NOMO-1 treated with DMSO at 0.1 percent for 48 hours (cell line): ENCODE data around the gene ZNF620.
"Not testable (repeated sequence)": the region's sequence is repeated elsewhere in the genome, so short reads cannot be mapped to it uniquely, and the experiment has no call there.

Experiments
- DNase-seq: peaks from one replicate; lab custom pipeline; 2025; ENCODE audit not compliant: unreplicated experiment; lab: John Stamatoyannopoulos, UW

Gene ZNF620

GRCh38 chr3:40499952-40500351 lies 5.9 kb upstream of the ZNF620 start:
- DNase-seq, result no peak

DNA sequence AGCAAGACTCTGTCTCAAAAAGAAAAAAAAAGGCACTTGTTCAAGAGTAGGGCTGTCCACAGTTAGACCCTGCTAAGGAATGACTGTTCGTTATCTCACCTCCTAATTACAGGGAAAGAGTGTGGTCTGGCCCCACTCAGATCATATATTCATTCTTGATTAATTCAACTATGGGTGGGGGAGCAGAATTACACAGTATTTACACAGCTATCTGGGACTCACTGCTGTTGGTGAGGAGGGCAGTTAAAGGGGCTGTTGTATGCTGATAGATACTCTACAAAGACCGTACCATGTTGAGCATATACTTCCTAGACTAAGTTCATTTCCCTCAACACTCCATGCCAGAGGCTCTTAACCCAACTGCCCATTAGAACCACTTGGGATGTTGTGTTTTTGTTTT lies 3.8 kb upstream of the ZNF620 start:
- no peak for DNase-seq

DNA sequence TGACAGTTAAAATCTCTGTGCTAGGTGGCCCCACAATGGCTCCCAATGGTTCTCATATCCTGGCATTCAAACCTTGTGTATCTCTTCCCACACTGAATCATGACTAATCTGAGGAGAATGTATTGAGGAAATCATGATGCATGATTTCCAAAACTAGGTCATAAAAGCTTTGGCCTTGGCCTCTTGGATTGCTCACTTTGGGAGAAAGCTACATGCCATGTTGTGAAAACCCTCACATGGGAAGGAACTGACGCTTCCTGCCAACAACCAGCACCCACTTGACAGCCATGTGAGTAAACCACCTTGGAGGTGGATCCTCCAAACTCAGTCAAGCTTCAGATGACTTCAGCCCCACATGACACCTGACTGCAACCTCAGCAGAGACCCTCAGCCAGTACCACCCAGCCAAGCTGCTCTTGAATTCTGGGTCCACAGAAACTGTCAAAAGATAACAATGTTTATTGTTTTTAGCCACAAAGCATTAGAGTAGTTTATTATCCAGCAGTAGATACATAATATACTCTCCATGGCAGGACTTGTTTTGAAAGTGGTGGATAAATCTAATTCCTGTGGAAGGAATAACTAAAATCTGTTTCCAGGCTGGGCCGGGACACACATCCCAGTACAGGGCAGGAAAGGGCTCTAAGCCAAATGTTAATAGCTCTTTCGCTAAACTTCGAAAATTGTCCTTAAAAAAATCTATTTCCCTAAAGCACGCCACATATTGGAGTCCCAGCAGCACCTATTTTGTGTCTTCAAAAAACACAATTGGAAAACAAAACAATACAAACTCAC lies 1.0 kb upstream of the ZNF620 start:
- no peak for DNase-seq

DNA sequence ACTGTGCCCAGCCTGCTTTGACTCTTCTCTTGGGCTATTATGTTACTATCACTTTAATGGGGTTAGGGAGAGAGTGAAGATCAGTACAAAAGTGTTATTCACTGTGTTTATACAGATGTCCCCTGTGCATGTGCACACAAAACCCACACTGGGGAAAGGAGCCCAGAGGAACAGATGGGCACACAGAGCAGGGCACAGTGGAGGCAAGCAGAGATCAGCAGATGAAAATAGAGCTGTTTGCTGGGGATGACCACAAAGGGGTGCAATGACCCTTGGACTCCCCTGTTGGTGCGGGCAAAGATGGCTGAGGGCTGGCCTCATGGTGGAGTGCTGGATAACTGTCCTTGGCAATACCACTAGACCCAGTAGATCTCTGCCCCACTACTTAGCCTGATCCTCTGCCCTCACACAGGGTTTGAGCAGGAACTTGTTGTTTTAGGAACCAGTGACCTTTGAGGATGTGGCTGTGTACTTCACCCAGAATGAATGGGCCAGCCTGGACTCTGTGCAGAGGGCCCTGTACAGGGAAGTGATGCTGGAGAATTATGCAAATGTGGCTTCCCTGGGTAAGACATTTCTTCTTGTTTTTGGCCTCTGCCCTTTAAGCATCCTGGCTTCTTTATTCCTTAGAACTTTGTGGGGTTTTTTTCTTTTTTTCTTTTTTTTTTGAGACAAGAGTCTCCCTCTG lies 5.3 kb downstream of the ZNF620 start:
- DNase-seq, result no peak

DNA sequence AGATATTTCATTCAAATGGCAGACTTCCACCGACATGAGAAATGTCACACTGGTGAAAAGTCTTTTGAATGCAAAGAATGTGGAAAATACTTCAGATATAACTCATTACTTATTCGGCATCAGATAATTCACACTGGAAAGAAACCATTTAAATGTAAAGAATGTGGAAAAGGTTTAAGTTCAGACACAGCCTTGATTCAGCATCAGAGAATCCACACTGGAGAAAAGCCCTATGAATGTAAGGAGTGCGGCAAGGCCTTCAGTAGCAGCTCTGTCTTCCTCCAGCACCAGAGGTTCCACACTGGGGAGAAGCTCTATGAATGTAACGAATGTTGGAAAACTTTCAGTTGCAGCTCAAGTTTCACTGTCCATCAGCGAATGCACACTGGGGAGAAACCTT lies 10.4 kb downstream of the ZNF620 start:
- no peak for DNase-seq

DNA sequence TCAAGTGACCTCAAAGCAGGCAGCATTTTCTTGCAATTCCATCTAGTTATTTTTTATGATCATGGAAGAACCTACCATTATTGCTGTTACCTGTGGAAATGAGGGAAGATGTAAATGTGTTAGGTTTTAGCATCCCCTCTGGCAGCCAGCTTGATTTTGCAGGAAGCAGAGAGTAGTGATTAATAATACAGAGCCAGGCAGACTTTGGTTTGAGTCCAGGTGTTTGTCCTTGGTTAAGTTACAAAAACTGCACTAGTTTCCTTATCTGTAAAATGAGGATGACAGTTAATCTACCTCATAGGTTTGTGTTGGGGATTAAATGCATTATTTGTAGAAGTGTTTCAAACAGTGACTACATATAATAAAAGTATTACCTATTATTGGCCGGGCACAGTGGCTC lies 12.2 kb downstream of the ZNF620 start:
- no peak for DNase-seq

GRCh38 chr3:40518848-40519247 lies 13.0 kb downstream of the ZNF620 start:
- DNase-seq, result no peak

- DNase-seq, result no peak
Measured at GRCh38 chr3:40521254-40521653, 15.4 kb downstream of the ZNF620 start.

- DNase-seq, result no peak
Measured at GRCh38 chr3:40523781-40524180, 17.9 kb downstream of the ZNF620 start.

GRCh38 chr3:40524222-40524567 lies 18.4 kb downstream of the ZNF620 start:
- DNase-seq, result peak; percentile 19

- DNase-seq, result peak; percentile 83
Measured at GRCh38 chr3:40524568-40525285, 18.9 kb downstream of the ZNF620 start, which contains the start of gene ZNF621. Gene ZNF621, plus strand, starts transcription at chr3:40524960. Its CDS starts 881 bp downstream, at chr3:40525841.

GRCh38 chr3:40528426-40528825 lies 22.6 kb downstream of the ZNF620 start:
- no peak for DNase-seq

DNA sequence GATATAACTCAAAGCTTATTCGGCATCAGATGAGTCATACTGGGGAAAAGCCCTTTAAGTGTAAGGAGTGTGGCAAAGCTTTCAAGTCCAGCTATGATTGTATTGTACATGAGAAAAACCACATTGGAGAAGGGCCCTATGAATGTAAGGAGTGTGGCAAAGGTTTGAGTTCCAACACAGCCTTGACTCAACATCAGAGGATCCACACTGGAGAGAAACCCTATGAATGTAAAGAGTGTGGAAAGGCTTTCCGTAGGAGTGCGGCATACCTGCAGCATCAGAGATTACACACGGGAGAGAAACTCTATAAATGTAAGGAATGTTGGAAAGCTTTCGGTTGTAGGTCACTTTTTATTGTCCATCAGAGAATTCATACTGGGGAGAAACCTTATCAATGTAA lies 26.4 kb downstream of the ZNF620 start:
- DNase-seq, result no peak

DNA sequence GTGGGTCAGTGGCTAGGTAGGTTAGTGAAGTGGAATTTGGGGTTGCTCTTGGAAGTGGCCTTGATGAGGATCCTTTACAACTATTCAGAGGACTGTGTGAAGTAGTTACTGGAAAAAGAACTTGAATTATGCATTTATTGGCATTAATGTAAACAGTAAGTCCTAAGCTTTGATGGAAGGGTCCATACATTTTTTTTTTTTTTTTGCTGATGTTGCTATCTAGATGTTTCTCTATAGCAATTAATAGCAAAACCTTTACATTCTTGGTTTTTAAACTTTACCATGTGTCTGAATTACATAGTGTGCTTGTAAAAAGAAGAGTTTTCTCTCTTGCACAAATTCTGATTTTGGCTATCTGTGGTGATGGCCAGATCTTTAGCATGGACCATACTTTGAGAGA lies 28.4 kb downstream of the ZNF620 start:
- DNase-seq, result no peak

GRCh38 chr3:40546816-40547215 lies 41.0 kb downstream of the ZNF620 start:
- no peak for DNase-seq

- no peak for DNase-seq
Measured at GRCh38 chr3:40550167-40550566, 44.3 kb downstream of the ZNF620 start.

- no peak for DNase-seq
Measured at GRCh38 chr3:40557575-40558161, 51.8 kb downstream of the ZNF620 start.

DNA sequence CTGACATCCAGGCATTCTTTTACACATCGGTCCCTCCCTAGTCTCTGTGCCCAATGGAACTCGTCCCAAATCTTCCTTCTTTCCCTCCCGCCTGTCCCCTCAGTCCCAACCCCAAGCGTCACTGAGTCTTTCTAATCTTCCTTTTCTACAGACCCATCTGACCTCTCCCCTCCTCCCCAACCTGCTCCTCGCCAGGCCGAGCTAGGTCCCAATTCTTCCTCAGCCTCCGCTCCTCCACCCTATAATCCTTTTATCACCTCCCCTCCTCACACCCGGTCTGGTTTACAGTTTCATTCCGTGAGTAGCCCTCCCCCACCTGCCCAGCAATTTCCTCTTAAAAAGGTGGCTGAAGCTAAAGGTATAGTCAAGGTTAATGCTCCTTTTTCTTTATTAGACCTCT lies 56.6 kb downstream of the ZNF620 start:
- DNase-seq, result not testable (repeated sequence)

- not testable (repeated sequence) for DNase-seq
Measured at GRCh38 chr3:40565629-40566028, 59.8 kb downstream of the ZNF620 start.

DNA sequence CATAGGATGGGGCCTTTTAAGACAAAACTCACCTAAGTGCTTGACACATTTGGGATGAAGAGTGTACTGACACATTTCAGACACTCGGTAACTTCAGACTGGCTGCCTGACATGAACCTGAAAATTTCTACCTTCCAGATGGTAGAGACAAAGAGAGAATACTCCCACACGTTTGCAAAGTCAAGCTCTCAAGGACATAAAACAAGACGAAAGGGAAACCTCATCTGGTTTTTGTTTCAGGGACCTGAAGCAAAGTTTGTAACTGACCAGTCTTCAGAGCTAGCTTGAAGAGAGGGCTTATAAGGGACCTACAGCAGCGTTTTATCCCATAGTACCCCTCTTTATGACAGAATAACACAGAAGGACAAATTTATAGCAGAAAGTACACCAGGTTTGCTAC lies 60.9 kb downstream of the ZNF620 start:
- DNase-seq, result no peak
